IPS-18c (cell line): ENCODE measurements around the gene ELP4.
"Not testable (repeated sequence)": the region's sequence is repeated elsewhere in the genome, so short reads cannot be mapped to it uniquely, and the experiment has no call there.

Experiments used
- H3K4me3 ChIP-seq: 2 replicates; pipeline ENCODE4 v1.7.0; 2013; ENCODE audit warnings: low read depth, mild to moderate bottlenecking, low read length, moderate library complexity; ENCODE audit not compliant: insufficient read depth
- H3K9me3 ChIP-seq: one replicate; pipeline ENCODE4 v1.6.1; 2013; ENCODE audit warnings: mild to moderate bottlenecking, low read length, moderate library complexity; ENCODE audit not compliant: control insufficient read depth, insufficient read depth

The ELP4 gene

GRCh38 chr11:31521497-31522150 is 12.1 kb downstream of the ELP4 start:
- H3K4me3 ChIP-seq: no peak overlapping the region
- no peaks in the 10 kb centered on the region for H3K9me3 ChIP-seq

GRCh38 chr11:31529189-31529588 is 19.6 kb downstream of the ELP4 start:
- H3K9me3 ChIP-seq: peaks cover 2% of the 10 kb centered on the region
- H3K4me3 ChIP-seq: no peak overlapping the region

DNA sequence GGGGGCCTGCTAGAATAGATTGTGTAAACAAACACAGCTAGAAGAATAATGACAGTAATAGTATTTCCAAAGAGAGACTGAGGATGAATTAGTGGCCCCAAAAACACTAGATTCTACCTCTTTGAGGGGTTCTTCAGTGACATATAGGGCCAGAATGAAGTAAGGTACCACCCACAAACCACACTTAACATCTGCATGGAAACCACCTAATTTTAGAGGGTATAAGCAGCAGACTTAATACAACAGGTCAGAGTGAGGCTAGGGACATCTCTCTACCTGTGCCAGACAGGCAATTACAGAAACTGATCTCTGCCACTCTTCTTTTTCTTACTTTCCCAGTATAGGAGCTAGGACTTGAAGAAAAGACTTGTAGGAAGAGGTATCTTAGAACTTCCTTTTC is 20.1 kb downstream of the ELP4 start:
- H3K4me3 ChIP-seq: no peak overlapping the region
- peaks cover 2% of the 10 kb centered on the region for H3K9me3 ChIP-seq

DNA sequence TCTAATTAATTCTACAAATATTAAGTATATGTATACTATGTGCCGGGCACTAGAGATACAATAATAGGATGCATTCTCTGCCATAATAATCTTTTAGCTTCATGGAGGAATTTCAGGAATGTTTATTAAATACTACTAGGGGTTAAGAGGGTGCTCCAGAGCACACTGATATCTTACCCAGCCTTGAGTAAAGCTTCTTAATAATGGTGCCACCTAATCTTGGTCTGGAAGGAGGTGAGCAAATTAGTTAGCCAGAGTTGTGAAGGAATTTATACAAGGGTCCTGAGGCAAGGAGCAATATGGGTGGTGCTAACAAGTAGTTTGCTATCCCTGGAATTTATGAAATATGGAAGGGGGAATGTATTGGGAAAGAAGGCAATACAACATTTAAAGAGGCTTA is 21.7 kb downstream of the ELP4 start:
- Histone ChIP-seq H3K9me3 (peaks cover 2% of the 10 kb centered on the region), H3K4me3 (no peak overlapping the region)

DNA sequence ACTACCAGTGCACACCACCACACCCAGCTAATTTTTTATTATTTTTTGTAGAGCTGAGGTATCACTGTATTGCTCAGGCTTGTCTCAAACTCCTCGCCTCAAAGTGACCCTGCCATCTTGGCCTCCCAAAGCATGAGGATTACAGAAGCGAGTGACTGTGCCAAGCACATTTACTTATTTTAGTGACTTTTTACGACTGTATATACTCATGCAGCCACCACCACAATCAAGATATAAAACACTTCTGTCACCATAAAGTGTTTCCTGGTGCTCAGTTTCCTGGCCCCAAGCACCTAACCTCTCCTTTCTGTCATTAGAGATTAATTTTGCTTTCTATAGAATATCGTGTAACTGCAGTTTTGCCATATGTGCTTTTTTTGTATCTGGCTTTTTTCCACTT is 25.9 kb downstream of the ELP4 start:
- Histone ChIP-seq H3K4me3 (no peak overlapping the region), H3K9me3 (peaks cover 2% of the 10 kb centered on the region)

DNA sequence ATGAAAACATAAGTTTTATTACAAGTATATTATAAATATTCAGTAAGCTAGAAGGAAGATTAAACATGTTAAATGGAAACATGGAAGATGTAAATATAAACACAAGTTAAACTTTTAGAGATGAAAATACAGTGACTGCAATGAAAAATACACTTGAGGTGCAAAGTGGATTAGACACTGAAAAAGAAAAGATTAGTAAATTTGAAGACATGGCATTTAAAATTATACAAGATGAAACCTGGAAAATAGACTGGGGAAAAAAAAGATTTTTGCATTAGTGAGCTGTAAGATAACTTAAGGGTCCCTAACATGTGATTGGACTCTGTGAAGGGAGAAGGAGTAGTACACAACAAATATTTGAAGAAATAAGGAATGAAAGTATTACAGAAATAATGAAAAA is 33.3 kb downstream of the ELP4 start:
- H3K9me3 ChIP-seq: no peaks in the 10 kb centered on the region
- H3K4me3 ChIP-seq: no peak overlapping the region

- Histone ChIP-seq H3K4me3 (no peak overlapping the region), H3K9me3 (no peaks in the 10 kb centered on the region)
These were observed 46.4 kb downstream of the ELP4 start for GRCh38 chr11:31555938-31556337.

DNA sequence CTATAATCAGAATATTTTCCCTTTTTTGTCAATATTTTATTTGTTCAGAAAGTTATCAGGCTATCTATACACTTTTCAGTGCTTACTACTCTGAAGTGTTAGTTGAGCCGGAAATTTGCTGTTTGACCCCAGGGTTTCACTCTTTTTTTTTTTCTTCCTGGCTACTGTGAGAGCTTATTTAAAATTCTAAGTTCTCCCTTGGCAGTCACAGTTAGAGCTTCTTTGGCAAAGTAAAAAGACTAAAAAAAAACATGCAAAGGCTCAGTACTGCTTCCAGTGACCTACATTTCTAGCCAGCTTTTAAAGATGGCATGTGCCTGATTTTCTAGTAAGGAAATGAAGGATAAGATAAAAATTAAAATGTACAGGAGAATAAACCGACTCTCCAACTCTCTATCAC is 48.4 kb downstream of the ELP4 start:
- Histone ChIP-seq H3K4me3 (no peak overlapping the region), H3K9me3 (no peaks in the 10 kb centered on the region)

DNA sequence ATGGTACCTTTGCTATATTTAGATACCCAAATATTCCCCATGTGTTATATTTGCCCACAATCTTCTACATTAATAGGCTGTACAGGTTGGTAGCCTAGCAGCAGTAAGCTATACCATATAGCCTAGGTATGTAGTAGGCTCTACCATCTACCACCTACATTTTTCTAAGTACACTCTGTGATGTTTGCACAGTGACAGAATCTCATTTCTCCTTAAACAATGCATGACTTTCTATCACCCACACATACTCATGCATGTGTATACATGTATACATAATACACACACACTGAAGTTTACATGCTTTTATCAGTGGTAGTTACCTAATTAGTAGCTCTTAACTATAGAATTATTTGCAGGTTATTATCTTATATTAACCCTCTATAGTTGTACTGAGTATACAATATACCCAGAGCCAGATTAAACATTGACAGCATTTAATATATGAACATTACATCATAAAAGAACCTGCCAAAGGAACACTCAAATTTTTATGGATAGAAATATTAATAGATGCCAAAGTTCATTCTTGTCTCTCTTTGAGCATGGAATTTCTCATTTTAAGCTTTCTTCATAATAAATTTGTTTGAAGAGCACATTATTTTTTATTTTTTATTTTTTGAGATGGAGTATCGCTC is 51.4 kb downstream of the ELP4 start:
- Histone ChIP-seq H3K9me3 (no peaks in the 10 kb centered on the region), H3K4me3 (no peak overlapping the region)

DNA sequence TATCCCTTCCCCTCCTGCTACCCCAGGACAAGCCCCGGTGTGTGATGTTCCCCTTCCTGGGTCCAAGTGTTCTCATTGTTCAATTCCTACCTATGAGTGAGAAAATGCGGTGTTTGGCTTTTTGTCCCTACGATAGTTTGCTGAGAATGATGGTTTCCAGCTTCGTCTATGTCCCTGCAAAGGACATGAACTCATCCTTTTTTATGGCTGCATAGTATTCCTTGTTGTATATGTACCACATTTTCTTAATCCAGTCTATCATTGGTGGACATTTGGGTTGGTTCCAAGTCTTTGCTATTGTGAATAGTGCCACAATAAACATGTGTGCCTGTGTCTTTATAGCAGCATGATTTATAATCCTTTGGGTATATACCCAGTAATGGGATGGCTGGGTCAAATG is 55.0 kb downstream of the ELP4 start:
- H3K9me3 ChIP-seq, H3K4me3 ChIP-seq: not testable (repeated sequence)

- H3K4me3 ChIP-seq, H3K9me3 ChIP-seq: not testable (repeated sequence)
These were observed 64.6 kb downstream of the ELP4 start for GRCh38 chr11:31574133-31574532.

DNA sequence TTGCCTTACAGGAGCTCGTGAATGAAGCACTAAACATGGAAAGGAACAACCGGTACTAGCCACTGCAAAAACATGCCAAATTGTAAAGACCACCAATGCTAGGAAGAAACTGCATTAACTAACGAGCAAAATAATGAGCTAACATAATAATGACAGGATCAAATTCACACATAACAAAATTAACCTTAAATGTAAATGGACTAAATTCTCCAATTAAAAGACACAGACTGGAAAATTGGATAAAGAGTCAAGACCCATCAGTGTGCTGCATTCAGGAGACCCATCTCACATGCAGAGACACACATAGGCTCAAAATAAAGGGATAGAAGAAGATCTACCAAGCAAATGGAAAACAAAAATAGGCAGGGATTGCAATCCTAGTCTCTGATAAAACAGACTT is 66.2 kb downstream of the ELP4 start:
- H3K9me3 ChIP-seq: not testable (repeated sequence)

DNA sequence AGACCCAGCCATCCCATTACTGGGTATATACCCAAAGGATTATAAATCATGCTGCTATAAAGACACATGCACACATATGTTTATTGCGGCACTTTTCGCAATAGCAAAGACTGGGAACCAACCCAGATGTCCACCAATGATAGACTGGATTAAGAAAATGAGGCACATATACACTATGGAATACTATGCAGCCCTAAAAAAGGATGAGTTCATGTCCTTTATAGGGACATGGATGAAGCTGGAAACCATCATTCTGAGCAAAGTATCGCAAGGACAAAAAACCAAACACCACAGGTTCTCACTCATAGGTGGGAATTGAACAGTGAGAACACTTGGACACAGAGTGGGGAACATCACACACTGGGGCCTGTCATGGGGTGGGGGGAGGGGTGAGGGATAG is 69.8 kb downstream of the ELP4 start:
- not testable (repeated sequence) for H3K4me3 ChIP-seq, H3K9me3 ChIP-seq

More for the DNA sequence above, 66.2 kb downstream of the ELP4 start:
- H3K4me3 ChIP-seq: not testable (repeated sequence)

- Histone ChIP-seq H3K9me3 (no peaks in the 10 kb centered on the region), H3K4me3 (no peak overlapping the region)
These were observed 73.1 kb downstream of the ELP4 start for GRCh38 chr11:31582697-31583096.

DNA sequence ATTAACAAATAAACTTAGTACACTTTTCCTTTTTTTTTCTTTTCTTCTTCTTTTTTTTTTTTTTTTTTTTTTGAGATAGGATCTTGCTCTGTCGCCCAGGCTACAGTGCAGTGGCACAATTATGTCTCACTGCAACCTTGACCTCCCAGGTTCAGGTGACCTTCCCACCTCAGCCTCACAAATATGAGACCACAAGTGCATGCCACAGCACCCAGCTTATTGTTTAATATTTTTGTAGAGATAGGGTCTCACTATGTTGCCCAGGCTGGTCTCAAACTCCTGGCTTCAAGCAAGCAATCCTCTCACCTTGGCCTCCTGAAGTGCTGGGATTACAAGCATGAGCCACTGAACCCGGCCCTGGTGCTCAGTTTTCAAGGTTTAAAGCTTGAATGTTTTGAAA is 88.9 kb downstream of the ELP4 start:
- Histone ChIP-seq H3K9me3 (peaks cover 2% of the 10 kb centered on the region), H3K4me3 (no peak overlapping the region)

GRCh38 chr11:31601635-31602282 is 92.2 kb downstream of the ELP4 start:
- peaks cover 2% of the 10 kb centered on the region for H3K9me3 ChIP-seq
- H3K4me3 ChIP-seq: no peak overlapping the region

DNA sequence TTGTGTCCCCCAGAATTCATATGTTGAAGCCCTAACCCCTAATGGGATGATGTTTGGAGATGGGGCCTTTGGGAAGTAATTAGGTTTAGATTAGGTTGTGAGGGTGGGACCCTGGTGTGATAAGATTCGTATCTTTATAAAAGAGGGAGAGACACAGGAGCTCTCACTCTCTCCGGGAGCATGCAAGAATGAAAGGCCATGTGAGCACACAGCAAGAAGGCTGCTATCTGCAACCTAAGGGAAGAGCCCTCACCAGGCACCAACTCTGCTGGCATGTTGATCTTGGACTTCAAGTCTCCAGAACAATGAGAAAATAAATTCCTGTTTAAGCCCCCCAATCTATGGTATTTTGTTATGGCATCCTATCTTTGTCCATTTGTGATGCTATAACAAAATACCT is 97.3 kb downstream of the ELP4 start:
- Histone ChIP-seq H3K9me3 (no peaks in the 10 kb centered on the region), H3K4me3 (no peak overlapping the region)

GRCh38 chr11:31607914-31608313 is 98.3 kb downstream of the ELP4 start:
- Histone ChIP-seq H3K9me3 (no peaks in the 10 kb centered on the region), H3K4me3 (no peak overlapping the region)
